NCI-H774 (cell line): Measurements from ENCODE around the gene PTPN18.

Experiments
- DNase-seq: peaks from one replicate; lab custom pipeline; 2025; lab: John Stamatoyannopoulos, UW

PTPN18 gene

DNA sequence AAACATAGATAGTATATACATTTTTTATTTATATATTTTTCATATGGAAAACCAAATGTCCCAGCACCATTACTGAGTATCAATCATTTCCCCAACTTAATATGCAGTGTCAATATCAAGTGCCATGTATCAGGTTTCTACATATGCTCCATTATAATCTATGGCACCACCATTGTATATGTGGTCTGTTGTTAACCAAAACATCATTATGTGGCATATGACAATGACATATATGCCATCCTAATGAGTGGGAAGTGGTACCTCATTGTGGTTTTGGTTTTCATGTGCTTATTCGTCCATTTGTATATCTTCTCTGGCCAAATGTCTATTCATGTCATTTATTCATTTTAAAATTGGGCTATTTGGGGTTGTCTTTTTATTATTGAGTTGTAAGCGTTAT is 9.2 kb downstream of the PTPN18 start:
- DNase-seq = no peak

DNA sequence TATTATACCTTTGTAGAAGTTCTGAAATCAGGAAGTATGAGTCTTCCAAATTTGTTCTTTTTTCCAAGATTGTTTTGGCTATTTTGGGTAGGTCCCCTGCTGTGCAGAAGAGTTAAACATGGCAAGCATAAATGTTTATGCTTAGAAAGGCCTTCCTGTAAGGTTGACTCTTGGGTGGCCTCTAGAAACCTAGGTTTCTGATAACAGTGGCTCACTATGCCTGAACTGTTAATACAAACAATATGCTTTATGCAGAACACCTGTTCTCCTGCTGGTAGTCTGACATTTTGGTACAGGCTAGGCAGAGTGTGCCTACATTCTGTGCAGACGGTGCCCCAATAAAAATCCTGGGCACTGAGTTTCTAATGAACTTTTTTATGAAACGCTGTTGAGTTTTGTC is 10.1 kb downstream of the PTPN18 start:
- peak; percentile 6 for DNase-seq

DNA sequence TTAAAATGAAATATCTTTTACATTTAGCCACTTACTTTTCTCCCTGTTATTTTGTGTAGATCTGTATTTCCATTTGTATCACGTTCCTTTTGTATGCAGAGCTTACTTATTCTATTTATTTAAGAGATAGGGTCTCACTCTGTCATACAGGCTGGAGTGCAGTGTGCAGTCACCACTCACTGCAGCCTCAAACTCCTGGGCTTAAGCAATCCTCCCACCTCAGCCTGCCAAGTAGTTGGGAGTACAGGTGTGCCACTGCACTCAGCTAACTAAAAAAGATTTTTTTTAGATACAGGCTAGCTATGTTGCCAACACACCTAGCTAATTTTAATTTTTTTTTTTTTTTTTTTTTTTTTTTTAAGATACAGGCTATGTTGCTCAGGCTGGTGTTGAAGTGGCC is 10.9 kb downstream of the PTPN18 start:
- DNase-seq = peak; percentile 9

GRCh38 chr2:130368786-130369185 is 12.9 kb downstream of the PTPN18 start:
- DNase-seq = no peak

GRCh38 chr2:130369311-130369964 is 13.6 kb downstream of the PTPN18 start:
- DNase-seq = no peak

GRCh38 chr2:130369965-130370341 is 14.1 kb downstream of the PTPN18 start:
- DNase-seq = no peak

DNA sequence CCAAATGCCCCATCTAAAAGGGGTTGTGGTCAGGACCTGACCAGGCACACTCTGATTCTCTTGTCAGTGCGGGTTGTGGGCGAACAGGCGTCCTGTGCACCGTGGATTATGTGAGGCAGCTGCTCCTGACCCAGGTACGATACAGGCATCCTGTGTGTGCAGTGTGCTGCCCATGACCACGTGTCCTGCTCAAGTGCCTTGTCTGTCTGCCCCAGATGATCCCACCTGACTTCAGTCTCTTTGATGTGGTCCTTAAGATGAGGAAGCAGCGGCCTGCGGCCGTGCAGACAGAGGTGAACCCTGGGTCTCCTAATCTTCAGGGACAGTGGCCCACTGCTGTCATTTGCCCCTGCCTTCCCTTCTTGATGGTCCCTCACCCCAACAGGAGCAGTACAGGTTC is 14.6 kb downstream of the PTPN18 start:
- DNase-seq = no peak

GRCh38 chr2:130371723-130372054 is 15.8 kb downstream of the PTPN18 start:
- peak; percentile 36 for DNase-seq

- peak; percentile 78 for DNase-seq
Measured at GRCh38 chr2:130372055-130372832, 16.4 kb downstream of the PTPN18 start.

DNA sequence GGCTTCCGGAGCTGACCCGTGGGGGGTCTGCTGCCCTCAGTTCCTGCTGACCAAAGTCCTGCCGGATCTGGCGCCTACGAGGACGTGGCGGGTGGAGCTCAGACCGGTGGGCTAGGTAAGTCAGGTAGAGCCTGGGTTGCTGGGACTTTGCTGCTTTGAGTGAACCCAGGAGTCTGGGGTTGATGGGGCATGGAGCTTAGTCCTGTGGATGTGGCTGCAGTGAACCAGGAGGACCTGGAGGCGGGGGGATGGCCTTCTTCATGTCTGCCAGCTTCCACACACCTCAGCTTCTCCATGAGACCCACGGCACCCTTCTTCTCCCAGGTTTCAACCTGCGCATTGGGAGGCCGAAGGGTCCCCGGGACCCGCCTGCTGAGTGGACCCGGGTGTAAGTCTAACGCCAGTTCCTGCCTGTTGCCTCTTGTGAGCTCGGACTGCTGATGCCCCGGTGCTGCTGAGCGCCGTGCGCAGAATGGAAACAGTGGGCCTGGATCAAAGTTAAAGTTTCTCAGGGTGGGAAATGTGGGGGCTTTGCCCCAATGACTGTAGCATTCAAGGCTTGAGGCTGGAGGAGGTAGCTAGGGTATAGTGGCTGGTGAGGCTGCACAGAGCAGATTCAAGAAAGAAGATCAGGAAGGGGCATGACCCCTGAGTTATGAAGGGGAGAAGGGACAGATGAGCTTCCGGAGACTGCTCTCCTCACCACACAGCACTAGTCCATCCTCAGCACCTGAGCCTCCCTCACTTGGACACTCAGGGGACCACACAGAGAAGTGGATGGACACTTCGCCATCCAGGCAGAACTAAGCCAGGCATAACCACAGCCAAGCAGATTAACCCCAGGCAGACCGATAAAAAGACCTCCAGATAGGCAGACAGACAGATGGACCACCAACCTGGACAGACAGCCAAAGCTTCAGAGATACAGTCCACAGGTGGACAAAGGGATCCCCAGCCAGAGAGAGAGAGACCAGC is 17.3 kb downstream of the PTPN18 start:
- no peak for DNase-seq

DNA sequence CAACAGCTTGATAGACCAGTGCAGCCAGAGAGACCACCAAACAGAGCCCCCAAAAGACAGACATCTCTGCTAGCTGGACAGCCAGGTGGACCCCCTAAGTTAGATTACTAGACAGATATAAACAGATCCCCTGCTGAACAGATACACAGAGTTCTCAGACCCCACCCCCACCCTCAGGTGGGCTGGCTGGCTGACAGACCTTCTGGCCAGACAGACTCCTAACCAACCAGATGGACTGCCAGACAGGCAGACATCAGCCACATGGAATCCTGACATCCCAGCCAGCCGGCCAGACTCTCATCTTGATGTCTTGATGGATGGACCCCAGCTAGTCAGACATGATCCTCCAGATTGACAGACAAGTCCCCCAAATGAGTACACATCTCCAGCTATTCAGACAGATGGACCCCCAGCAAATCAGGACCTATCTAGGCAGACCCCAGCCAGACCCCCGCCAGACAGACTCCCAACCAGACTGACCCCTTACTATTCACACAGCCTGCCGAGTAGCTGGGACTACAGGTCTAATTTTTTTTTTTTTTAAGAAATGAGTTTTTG is 18.0 kb downstream of the PTPN18 start:
- no peak for DNase-seq

GRCh38 chr2:130374587-130375290 is 18.9 kb downstream of the PTPN18 start:
- no peak for DNase-seq

DNA sequence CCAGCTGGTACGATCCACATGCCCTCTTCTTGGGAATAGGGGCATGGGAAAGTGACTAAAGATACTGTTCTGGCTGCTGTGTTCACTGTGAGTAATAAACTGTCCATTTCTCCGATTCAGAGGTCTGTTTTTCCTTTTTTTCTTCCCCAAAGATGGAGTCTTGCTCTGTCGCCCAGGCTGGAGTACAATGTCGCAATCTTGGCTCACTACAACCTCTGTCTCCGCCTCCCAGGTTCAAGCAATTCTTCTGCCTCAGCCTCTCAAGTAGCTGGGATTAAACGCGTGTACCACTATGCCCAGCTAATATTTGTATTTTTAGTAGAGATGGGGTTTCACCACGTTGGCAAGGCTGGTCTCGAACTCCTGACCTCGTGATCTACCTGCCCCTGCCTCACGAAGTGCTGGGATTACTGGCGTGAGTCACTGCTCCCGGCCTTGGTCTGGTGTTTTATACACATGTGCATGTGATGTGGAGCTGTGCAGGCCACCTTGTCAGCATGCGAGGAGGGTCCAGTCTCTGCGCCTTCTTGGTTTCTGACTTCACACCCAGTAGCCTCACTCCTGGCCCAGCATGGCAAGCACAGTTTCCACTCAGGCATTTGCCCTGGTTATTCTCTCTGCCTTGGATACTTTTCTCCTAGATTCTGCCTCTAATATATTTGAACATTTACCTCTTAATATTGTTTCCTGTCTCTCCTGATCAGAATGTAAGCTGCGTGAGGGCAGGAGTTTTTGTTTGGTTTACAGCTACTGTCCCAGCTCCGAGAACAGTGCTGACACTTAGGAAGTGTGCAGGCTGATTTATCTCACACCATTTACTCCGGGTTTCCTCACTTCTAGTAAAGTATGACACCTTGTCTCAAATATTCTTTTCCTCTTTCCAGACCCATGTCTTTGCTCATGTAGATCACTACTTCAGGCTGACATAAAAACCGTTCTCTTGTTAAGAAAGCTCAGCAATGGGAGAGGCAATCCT is 19.7 kb downstream of the PTPN18 start:
- DNase-seq = no peak

GRCh38 chr2:130376433-130377293 is 20.8 kb downstream of the PTPN18 start:
- no peak for DNase-seq

DNA sequence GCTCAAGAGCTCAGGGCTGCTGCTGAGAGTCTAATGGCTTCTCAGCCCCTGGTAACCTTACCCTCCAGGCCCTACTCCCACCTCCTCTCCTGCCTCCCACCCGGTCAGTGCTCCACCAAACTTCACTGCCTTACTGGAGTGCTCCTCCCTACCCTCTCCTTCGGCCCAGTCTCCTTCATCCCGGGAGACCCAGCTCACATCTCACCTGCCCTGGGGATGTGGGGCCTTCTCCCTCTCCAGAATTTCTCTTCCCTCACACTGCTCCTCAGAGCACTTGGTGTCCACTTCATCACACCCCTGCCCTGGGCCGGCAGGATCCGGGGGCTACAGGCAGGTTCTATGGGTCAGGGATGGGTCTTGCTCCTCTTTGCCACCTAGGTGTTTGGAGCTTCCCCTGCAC is 21.6 kb downstream of the PTPN18 start:
- no peak for DNase-seq

- no peak for DNase-seq
Measured at GRCh38 chr2:130378206-130378897, 22.5 kb downstream of the PTPN18 start.

DNA sequence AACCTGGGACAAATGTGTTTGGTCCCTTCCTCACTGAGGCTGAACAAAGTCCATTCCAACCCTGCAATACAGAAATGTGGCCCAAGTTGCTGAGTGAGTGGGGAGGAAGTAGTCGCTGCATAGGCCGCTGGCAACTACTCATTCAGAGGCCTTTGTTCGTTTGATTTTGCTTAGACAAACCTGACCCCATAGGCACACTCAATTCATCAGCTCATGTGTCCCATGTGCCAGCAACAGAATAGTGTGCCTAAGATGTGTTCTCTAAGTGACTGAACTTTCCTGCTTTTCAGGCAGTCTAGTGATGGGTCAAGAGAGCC is 23.0 kb downstream of the PTPN18 start:
- DNase-seq = no peak

- no peak for DNase-seq
Measured at GRCh38 chr2:130380096-130380934, 24.5 kb downstream of the PTPN18 start.
